Smooth muscle cell (in vitro differentiated cells): ENCODE results near the gene PELI2. TPM values are rescaled to one million over a fixed set of nuclear protein-coding genes. Genes with fewer than 3 reads are reported as not detected.

Source experiments
- DNase-seq: peaks from one replicate; lab custom pipeline; 2025; ENCODE audit not compliant: unreplicated experiment; lab: John Stamatoyannopoulos, UW
- H2AFZ ChIP-seq: fragments of 200-600 bp; sonication (generic); 2 replicates; pipeline ENCODE4 v1.6.0; 2016; ENCODE audit warnings: antibody characterized with exemption, low read depth, mild to moderate bottlenecking
- H3F3A ChIP-seq: fragments of 200-600 bp; sonication (generic); 2 replicates; pipeline ENCODE4 v1.6.0; 2017; ENCODE audit warnings: antibody characterized with exemption, low read depth
- H3K27ac ChIP-seq: fragments of 200-600 bp; sonication (generic); 2 replicates; pipeline ENCODE4 v1.5.1; 2016; ENCODE audit warnings: low read depth, mild to moderate bottlenecking
- H3K27me3 ChIP-seq: fragments of 200-600 bp; sonication (generic); 2 replicates; pipeline ENCODE4 v1.6.1; 2016; ENCODE audit warnings: low read depth, mild to moderate bottlenecking
- H3K36me3 ChIP-seq: fragments of 200-600 bp; sonication (generic); 2 replicates; pipeline ENCODE4 v1.5.1; 2016; ENCODE audit warnings: low read depth
- H3K4me1 ChIP-seq: fragments of 200-600 bp; sonication (generic); 2 replicates; pipeline ENCODE4 v1.5.1; 2016; ENCODE audit warnings: low read depth
- H3K4me2 ChIP-seq: fragments of 200-600 bp; sonication (generic); 2 replicates; pipeline ENCODE4 v1.6.0; 2016; ENCODE audit warnings: mild to moderate bottlenecking
- H3K4me3 ChIP-seq: fragments of 200-600 bp; sonication (generic); 2 replicates; pipeline ENCODE4 v1.5.1; 2016; ENCODE audit warnings: mild to moderate bottlenecking
- H3K79me2 ChIP-seq: fragments of 200-600 bp; sonication (generic); 2 replicates; pipeline ENCODE4 v1.6.0; 2016; ENCODE audit warnings: low read depth, mild to moderate bottlenecking
- H3K9ac ChIP-seq: fragments of 200-600 bp; sonication (generic); 2 replicates; pipeline ENCODE4 v1.6.0; 2016; ENCODE audit warnings: low read depth
- H3K9me3 ChIP-seq: fragments of 200-600 bp; sonication (generic); replicated peaks from 2 replicates; pipeline ENCODE4 v1.5.1; 2016; ENCODE audit warnings: low read depth
- H4K20me1 ChIP-seq: fragments of 200-600 bp; sonication (generic); 2 replicates; pipeline ENCODE4 v1.6.0; 2016; ENCODE audit warnings: low read depth
- CTCF ChIP-seq: fragments of 200-600 bp; sonication (generic); IDR thresholded peaks from 2 replicates; pipeline ENCODE4 v1.5.1; 2017; ENCODE audit warnings: borderline replicate concordance, mild to moderate bottlenecking, antibody characterized with exemption; ENCODE audit not compliant: insufficient read depth, poor library complexity, severe bottlenecking
- WGBS: methylation state at CpG from one replicate; pipeline ENCODE4 v1.1.7; 2016; ENCODE audit warnings: low lambda C conversion rate; 5-methylcytosine and 5-hydroxymethylcytosine counted together
- polyA plus RNA-seq: library from polyadenylated mRNA; unstranded; fragments of >200 nt; fragmentation: Nextera tagmentation; extraction: Ambion mirVana; gene quantifications from 2 replicates; pipeline ENCODE4 v1.2.1, GENCODE V29; 2016
- total RNA-seq: library from RNA; depleted of rRNA; stranded (reverse); fragments of >200 nt; gene quantifications from 2 replicates; pipeline ENCODE4 v1.2.3, GENCODE V29; 2014

Gene PELI2
- total and polyA plus RNA-seq, 2 experiments from 2014 or later: 4.6 to 9.1 TPM

- Histone ChIP-seq H3K4me3 (no peak overlapping the region), H3K36me3 (no peaks in the 10 kb centered on the region), H3K27ac (no peak overlapping the region), H3K4me1 (peaks cover 44% of the 10 kb centered on the region), H3K27me3 (no peaks in the 10 kb centered on the region), H3K9me3 (no peaks in the 10 kb centered on the region), H2AFZ (no peak overlapping the region), H3K79me2 (peaks cover 43% of the 10 kb centered on the region), H3K4me2 (no peak overlapping the region), H4K20me1 (peaks cover 29% of the 10 kb centered on the region), H3K9ac (no peak overlapping the region), H3F3A (no peaks in the 10 kb centered on the region)
- no peak for TF ChIP-seq CTCF
- no peak for DNase-seq
- WGBS: 84% methylated on average over 3 of the region's 3 CpGs
Measured at GRCh38 chr14:56121816-56122215, 3.6 kb downstream of the PELI2 start.

GRCh38 chr14:56122301-56122700 is 4.1 kb downstream of the PELI2 start:
- Histone ChIP-seq H3K9ac (no peak overlapping the region), H3K4me2 (peak overlapping the region; percentile 17), H3K4me3 (no peak overlapping the region), H3K4me1 (peaks cover 45% of the 10 kb centered on the region), H3K36me3 (no peaks in the 10 kb centered on the region), H3K9me3 (no peaks in the 10 kb centered on the region), H3K27ac (no peak overlapping the region), H3F3A (no peaks in the 10 kb centered on the region), H3K27me3 (no peaks in the 10 kb centered on the region), H2AFZ (no peak overlapping the region), H3K79me2 (peaks cover 48% of the 10 kb centered on the region), H4K20me1 (peaks cover 31% of the 10 kb centered on the region)
- 84% methylated on average over 2 of the region's 2 CpGs for WGBS
- no peak for TF ChIP-seq CTCF
- no peak for DNase-seq

- H3K27me3 ChIP-seq: no peaks in the 10 kb centered on the region
- peaks cover 44% of the 10 kb centered on the region for H3K4me1 ChIP-seq
- DNase-seq: no peak
- H2AFZ ChIP-seq: no peak overlapping the region
- no peaks in the 10 kb centered on the region for H3K36me3 ChIP-seq
- peaks cover 65% of the 10 kb centered on the region for H3K79me2 ChIP-seq
- TF ChIP-seq CTCF: no peak
- no peak overlapping the region for H3K4me3 ChIP-seq
- H3K27ac ChIP-seq: peak overlapping the region; percentile 64
- peak overlapping the region; percentile 70 for H3K4me2 ChIP-seq
- no peaks in the 10 kb centered on the region for H3F3A ChIP-seq
- H3K9ac ChIP-seq: no peak overlapping the region
- H4K20me1 ChIP-seq: peaks cover 35% of the 10 kb centered on the region
- no peaks in the 10 kb centered on the region for H3K9me3 ChIP-seq
- 62% methylated on average over 2 of the region's 2 CpGs for WGBS
Measured at GRCh38 chr14:56124327-56124726, 6.1 kb downstream of the PELI2 start.
